Anterior cingulate cortex (tissue), 58 donors: ENCODE results near the gene ABT1.
A peak's percentile ranks its signal among the peaks of the same experiment; 100 is the strongest.

Experiments
- DNase-seq, 58 donors: peaks; one replicate each; lab custom pipeline; 2025; lab: John Stamatoyannopoulos, UW

Gene ABT1

DNA sequence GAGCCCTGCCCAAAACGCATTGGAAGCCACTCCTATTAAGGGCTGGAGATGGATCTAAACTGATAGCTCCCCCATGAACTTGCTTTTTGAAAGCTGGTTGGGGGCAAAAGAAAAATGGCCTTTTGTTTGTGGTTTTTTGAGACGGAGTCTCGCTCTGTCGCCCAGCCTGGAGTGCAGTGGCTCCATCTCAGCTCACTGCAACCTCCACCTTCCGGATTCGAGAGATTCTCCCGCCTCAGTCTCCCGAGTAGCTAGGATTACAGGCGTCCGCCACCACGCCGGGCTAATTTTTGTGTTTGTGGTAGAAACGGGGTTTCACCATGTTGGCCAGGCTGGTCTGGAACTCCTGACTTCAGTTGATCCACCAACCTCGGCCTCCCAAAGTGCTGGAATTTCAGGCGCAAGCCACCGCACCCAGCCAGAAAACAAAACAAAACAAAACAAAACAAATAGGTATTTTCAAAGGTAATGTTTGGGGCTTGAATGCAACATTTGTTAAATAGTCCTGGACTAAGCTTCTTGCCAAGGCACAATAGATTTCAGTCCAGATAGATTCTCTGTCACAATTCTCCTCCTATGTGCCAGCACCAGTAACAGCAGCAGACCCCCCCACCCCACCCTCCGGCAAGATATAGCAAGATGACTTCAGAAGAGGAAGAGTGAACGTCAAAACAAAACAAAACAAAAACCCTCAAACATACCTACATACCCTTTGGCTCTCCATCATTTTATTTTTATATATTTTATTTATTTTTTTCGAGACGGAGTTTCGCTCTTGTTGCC lies 26.5 kb upstream of the ABT1 start:
- DNase-seq = no peak

DNA sequence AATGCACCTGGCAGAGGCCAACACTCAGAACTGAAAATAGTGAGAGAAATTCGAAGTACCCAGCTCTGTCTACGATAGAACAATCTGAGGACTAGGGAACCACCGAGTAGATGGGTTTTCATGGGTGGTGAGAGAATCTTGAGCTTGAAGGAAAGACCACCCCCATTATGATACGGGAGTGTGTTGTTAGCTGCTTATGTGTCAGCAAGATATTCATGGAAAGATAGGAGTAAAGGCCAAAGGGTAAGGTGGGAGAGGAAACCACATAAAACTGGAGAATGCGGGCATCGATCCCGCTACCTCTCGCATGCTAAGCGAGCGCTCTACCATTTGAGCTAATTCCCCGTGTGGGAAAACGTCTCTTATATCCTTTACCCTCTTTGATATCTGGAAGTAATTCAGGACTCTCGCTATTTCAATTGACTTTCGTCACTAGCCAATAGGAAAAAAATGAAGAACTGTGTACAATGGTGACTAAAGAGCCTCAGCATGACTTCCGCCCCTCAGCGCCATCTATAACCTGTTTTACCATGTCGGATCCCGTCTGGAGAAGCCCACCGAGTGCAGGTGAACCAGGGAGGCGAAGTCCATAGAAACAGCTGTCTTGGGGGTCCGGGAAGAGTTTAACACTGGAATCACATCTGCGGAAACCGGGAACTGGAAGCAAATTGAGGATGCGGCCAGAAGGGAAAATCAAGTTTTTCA lies 25.0 kb upstream of the ABT1 start:
- peak in 36 of 58 donors; percentile 14 to 76 (median 41) for DNase-seq

DNA sequence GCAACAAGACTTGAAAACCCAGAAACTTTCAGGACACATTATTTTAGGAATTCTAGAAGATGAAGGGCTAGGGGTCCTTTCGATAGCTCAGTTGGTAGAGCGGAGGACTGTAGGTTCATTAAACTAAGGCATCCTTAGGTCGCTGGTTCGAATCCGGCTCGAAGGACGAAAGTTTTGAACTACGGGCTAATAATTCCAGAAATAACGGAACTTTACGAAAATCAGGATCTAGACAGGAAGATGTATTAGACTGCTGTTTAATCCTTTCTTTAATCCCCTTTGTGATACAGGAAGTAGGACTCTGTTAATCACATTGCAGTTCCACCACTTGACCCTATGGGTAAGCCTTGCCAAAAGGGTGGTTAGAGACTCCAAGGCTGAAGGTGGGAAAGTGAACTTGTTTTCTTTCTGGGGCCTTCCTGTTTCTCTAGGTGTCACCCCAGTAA lies 21.2 kb upstream of the ABT1 start:
- DNase-seq = no peak

GRCh38 chr6:26576407-26576843 lies 20.3 kb upstream of the ABT1 start:
- no peak for DNase-seq

- DNase-seq = peak in 16 of 58 donors; percentile 3 to 37 (median 20)
Measured at GRCh38 chr6:26576929-26577719, 19.6 kb upstream of the ABT1 start.

- DNase-seq = no peak
Measured at GRCh38 chr6:26577720-26578072, 19.1 kb upstream of the ABT1 start.

- DNase-seq = no peak
Measured at GRCh38 chr6:26578279-26578678, 18.5 kb upstream of the ABT1 start.

DNA sequence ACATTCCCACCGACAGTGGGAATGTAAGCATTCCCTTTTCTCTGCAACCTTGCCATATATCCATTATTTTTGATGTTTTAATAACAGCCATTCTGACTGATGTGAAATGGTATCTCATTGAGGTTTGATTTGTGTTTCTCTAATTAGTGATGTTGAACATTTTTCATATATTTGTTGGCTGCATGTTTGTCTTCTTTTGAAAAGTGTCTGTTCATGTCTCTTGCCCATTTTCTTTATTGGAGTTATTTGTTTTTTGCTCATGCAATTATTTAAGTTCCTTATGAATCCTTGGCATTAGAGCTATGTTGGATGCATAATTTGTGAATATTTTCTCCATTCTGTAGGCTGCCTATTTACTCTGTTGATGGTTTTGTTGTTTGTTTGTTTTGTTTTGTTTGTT lies 18.0 kb upstream of the ABT1 start:
- DNase-seq = no peak

DNA sequence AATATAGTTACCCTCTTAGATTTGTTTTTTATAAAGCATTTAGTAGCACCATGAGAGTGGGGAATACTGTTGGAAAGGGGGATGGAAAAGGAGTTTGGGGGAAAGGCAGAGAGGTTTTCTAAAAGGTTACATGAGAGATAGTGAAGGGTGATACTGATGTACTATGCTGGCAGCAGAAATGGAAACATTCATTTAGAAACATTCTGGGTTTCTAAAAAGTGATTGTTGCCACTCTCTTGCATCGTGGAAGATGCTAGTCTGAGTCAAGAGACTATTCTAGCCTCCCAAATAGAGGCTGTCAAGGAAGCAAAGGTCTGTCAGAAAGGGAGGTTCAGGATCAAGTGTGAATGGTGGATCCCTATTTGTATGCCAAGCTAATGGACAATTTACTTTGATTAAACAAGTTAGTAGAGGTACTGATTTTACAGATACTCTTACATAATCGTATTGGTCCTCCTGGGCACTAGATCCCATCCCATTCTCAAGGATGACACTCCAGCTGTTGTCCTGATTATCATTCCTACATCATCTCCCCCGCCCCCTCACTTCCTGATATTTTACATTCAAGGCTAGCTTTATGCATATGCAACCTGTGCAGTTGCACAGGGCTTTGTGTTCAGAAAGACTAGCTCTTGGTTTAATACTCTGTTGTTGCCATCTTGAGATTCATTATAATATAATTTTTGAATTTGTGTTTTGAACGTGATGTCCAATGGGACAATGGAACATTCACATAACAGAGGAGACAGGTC lies 15.4 kb upstream of the ABT1 start:
- no peak for DNase-seq

GRCh38 chr6:26588965-26589364 lies 7.8 kb upstream of the ABT1 start:
- DNase-seq = no peak

GRCh38 chr6:26592649-26593048 lies 4.1 kb upstream of the ABT1 start:
- no peak for DNase-seq

GRCh38 chr6:26593278-26594130 lies 3.2 kb upstream of the ABT1 start:
- no peak for DNase-seq

- no peak for DNase-seq
Measured at GRCh38 chr6:26594131-26594498, 2.6 kb upstream of the ABT1 start.

- DNase-seq = peak in 10 of 58 donors; percentile 2 to 21 (median 10)
Measured at GRCh38 chr6:26594730-26595632, 1.8 kb upstream of the ABT1 start.

GRCh38 chr6:26595669-26596269 lies 984 bp upstream of the ABT1 start:
- DNase-seq = peak in 57 of 58 donors; percentile 24 to 96 (median 78)

GRCh38 chr6:26597389-26597766 lies 625 bp downstream of the ABT1 start:
- DNase-seq = no peak

- no peak for DNase-seq
Measured at GRCh38 chr6:26597821-26598220, 1.1 kb downstream of the ABT1 start.

- no peak for DNase-seq
Measured at GRCh38 chr6:26598267-26598666, 1.5 kb downstream of the ABT1 start.
